GM12874 (cell line): ENCODE measurements around the gene GDPD3.
A peak's percentile ranks its signal among the peaks of the same experiment; 100 is the strongest.

Experiments
- TF ChIP-seq, protein P1 (sequence below): IDR thresholded peaks from 2 replicates; pipeline ENCODE4 v1.5.1; 2011; ENCODE audit warnings: low read depth, mild to moderate bottlenecking, control low read depth, low read length, moderate library complexity; ENCODE audit not compliant: insufficient read depth

GDPD3 gene

DNA sequence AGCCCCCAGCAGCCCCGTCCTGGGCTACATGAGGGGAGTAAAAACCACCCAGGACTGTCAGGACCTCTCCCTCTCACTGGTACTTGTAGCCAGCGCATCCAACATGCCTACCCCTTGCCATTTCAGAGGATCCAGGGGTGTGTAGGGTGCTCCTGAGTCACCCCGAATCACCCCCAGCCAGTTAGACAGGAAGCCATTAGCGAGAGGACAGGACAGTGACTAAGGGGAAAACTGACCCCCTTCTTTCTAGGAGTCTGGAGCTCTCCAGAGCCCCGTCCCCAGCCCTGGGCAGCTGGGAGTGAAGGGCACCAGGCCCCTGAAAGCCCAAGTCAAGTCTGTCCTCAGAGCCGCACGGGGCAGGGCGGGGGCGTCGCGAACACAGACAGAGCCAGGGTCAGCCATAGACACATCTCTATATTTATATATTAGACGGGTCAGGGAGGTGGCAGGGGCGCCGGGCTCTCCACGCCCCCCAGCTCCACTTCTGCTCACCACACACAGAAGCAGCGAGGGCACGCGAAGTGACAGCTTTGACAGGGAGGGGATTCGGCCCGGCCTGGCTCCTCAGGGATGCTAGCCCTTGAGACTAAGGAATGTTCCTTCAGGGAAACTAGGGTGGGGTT is 485 bp upstream of the GDPD3 start:
- TF ChIP-seq, protein P1, sequence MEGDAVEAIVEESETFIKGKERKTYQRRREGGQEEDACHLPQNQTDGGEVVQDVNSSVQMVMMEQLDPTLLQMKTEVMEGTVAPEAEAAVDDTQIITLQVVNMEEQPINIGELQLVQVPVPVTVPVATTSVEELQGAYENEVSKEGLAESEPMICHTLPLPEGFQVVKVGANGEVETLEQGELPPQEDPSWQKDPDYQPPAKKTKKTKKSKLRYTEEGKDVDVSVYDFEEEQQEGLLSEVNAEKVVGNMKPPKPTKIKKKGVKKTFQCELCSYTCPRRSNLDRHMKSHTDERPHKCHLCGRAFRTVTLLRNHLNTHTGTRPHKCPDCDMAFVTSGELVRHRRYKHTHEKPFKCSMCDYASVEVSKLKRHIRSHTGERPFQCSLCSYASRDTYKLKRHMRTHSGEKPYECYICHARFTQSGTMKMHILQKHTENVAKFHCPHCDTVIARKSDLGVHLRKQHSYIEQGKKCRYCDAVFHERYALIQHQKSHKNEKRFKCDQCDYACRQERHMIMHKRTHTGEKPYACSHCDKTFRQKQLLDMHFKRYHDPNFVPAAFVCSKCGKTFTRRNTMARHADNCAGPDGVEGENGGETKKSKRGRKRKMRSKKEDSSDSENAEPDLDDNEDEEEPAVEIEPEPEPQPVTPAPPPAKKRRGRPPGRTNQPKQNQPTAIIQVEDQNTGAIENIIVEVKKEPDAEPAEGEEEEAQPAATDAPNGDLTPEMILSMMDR: no peak

DNA sequence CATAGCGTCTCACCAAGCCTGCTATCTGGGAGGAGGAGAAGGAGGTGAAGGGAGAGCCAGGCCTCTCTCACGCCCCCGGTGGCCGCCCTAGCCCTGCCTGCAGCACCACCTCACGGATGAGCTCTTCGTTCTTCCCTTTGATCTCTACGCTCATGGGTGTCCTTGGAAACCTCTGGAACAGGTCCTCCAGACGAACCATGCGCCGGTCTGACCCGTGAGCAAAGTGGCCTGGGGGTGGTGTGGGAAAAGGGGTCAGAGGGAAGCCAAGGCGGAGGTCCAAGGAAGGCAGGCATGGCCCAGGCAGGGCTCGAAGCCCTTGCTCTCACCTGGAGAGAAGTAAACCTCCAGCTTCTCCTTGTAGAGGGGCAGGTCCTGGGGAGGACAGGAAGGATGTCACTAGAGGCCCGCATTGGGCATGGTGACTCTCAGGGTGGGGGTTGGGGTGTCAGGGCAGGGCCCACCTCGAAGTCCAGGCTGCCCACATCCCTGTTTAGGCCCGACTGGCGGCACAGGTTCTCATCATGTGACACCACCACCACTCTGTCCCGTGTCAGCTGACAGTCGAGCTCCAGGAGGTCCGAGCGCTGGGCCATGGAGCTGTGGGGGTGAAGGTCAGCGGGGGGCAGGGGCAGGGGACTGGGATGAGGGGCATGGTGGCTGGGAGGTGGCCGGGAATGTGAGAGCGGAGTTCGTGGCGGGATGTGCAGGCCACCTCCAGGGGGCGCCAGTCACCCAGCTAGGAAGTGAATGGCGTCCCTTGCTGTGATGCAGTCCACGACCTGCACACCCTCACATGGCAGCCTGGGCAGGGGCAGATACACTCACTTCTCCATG is 923 bp downstream of the GDPD3 start:
- TF ChIP-seq, protein P1: peak; percentile 95

DNA sequence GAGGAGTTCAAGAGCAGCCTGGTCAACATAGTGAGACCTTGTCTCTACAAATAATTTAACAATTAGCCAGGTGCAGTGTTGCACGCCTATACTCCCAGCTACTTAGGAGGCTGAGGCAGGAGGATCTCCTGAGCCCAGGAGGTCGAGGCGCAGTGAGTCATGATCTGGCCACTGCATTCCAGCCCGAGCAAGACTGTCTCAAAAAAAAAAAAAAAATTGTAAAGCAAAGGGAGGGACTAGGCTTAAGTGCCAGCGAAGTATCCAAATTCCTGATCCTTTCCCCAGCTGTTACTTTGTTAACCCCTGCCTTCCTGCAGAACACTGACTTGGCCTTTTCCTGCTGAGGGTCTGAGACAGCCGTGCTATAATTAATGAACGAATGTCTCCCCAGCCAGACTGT is 2.7 kb downstream of the GDPD3 start:
- TF ChIP-seq, protein P1: no peak

DNA sequence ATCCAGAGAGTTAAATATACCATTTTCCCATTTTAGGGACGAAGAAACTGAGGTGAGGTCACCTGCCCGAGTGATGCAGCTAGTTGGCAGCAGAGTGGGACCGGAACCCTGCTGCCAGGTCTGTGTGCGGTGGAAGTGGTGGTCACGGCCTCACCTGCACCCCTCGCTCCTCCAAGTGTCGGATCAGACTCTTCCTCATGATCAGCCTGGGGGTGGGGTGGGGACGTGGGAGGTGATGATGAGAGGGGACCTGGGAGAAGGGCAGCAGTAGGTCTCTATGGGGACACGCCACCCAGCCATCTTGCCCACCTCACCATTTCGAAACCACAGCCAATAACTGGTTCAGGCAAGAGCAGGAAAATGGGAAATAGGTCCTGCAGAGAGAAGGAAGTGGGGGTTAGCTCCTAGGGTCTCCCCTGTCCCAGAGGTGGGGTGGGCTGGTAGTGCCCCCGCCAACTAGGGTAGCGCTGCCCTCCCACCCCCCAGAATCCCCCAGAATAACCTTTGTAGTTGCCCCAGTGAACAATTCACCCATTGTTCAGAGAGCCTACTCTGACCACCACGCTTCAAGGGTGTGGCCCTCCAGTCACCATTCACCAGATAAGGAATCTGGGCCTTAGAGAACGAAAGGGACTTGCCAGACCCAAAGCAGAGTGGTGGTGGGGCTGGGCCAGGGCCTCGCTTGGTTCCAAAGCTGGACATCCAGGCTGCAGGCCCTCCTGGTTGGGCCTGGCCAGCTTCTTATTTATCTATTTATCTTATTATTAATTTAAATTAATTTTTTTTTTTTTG is 5.1 kb downstream of the GDPD3 start:
- TF ChIP-seq, protein P1: no peak

DNA sequence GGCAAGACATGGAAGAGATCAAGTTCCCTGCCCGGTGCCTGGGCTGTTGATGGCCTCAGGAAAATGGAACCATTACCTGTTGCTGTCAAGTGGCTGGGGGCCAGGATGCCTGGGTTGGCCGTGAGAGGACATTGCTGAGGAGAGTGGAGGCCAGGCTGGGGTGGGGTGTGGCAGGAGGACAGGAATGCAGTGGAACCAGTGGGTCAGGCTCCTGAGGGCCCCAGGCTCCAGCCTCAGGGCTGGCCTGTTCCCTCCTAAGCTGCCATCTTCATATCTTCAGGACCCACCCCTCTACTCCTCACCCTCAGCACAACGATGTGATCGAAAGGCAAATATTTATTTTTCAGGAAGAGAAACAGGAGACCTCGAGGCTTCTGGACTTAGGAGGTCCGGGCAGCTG is 8.8 kb downstream of the GDPD3 start:
- TF ChIP-seq, protein P1: no peak

DNA sequence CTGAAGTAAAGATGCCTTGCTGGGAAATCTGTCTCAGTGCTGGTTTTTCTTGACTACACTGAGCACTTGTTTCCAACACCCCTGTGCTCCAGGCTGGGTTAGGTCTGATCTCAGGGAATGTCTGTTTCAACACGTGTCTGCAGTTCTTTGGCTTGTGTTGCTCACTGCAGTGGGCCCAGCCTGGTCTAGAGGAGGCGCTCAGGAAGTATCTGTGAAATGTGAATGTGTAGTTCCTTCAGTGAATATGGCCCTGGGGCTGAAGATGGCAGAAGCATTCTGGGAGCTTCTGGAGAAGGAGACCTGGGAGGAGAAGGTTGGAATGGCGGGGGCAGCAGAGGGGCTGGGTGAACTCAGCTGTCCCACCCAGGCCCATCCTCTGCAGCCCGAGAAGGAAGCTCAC is 9.2 kb downstream of the GDPD3 start:
- TF ChIP-seq, protein P1: no peak
